LoVo (cell line): ENCODE results near the gene PARVG.

Experiments
- DNase-seq: peaks from one replicate; pipeline ENCODE4 v3.0.0-alpha.2; 2016; ENCODE audit warnings: low spot score

Gene PARVG

GRCh38 chr22:44179989-44180705 lies 578 bp upstream of the PARVG start:
- no peak for DNase-seq

GRCh38 chr22:44181033-44181911 lies 547 bp downstream of the PARVG start:
- DNase-seq, result no peak

GRCh38 chr22:44181912-44182587 lies 1.3 kb downstream of the PARVG start:
- DNase-seq, result no peak

GRCh38 chr22:44182588-44183286 lies 2.0 kb downstream of the PARVG start:
- no peak for DNase-seq

GRCh38 chr22:44183287-44183588 lies 2.5 kb downstream of the PARVG start:
- no peak for DNase-seq

- no peak for DNase-seq
Measured at GRCh38 chr22:44184006-44184405, 3.3 kb downstream of the PARVG start.

- no peak for DNase-seq
Measured at GRCh38 chr22:44185237-44186120, 4.8 kb downstream of the PARVG start.

- no peak for DNase-seq
Measured at GRCh38 chr22:44186121-44186510, 5.4 kb downstream of the PARVG start.

- DNase-seq, result no peak
Measured at GRCh38 chr22:44186737-44187136, 6.0 kb downstream of the PARVG start.

- no peak for DNase-seq
Measured at GRCh38 chr22:44187652-44188230, 7.0 kb downstream of the PARVG start.

- DNase-seq, result no peak
Measured at GRCh38 chr22:44188316-44188715, 7.6 kb downstream of the PARVG start.

GRCh38 chr22:44188986-44189630 lies 8.4 kb downstream of the PARVG start:
- DNase-seq, result no peak

GRCh38 chr22:44190381-44190976 lies 9.8 kb downstream of the PARVG start:
- DNase-seq, result no peak

GRCh38 chr22:44191036-44191454 lies 10.3 kb downstream of the PARVG start:
- peak; percentile 22 for DNase-seq

- DNase-seq, result peak; percentile 18
Measured at GRCh38 chr22:44192098-44192815, 11.5 kb downstream of the PARVG start.

GRCh38 chr22:44192816-44193534 lies 12.2 kb downstream of the PARVG start:
- no peak for DNase-seq

GRCh38 chr22:44193535-44193891 lies 12.8 kb downstream of the PARVG start:
- DNase-seq, result peak; percentile 18

GRCh38 chr22:44194569-44194968 lies 13.8 kb downstream of the PARVG start:
- no peak for DNase-seq
